ENCODE measurements around the gene RPF1.

DNA sequence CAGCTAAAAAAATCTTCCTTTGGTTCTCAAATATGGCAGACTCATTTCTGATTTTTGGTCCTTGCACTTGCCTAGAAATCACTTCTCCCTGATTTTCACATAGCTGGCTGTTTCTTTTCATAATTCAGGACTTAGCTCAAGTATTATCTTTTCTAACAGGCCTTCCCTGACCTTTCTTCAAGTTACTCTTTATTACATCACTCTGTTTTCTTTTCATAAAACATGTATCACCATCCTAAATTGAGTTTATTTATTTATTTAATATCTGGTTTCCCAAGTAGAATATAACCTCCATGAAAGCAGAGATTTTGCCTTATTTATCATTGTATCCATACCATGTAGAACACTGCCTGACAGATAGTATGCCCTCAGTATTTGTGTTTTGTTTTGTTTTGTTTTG lies 45.5 kb downstream of the RPF1 start:
- TF ChIP-seq, protein P1, sequence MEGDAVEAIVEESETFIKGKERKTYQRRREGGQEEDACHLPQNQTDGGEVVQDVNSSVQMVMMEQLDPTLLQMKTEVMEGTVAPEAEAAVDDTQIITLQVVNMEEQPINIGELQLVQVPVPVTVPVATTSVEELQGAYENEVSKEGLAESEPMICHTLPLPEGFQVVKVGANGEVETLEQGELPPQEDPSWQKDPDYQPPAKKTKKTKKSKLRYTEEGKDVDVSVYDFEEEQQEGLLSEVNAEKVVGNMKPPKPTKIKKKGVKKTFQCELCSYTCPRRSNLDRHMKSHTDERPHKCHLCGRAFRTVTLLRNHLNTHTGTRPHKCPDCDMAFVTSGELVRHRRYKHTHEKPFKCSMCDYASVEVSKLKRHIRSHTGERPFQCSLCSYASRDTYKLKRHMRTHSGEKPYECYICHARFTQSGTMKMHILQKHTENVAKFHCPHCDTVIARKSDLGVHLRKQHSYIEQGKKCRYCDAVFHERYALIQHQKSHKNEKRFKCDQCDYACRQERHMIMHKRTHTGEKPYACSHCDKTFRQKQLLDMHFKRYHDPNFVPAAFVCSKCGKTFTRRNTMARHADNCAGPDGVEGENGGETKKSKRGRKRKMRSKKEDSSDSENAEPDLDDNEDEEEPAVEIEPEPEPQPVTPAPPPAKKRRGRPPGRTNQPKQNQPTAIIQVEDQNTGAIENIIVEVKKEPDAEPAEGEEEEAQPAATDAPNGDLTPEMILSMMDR (IDR thresholded peaks at IDR 0.05; ENCODE audit: insufficient read depth, low read length, poor library complexity, severe bottlenecking) = no peak
- TF ChIP-seq EZH2phosphoT487 (conservative IDR thresholded peaks at IDR 0.05; ENCODE audit: low read length) = no peak

All from SU-DHL-6 (cell line).